ENCODE measurements around the gene MFSD8. TPM values are rescaled to one million over a fixed set of nuclear protein-coding genes. Genes with fewer than 3 reads are reported as not detected.
"Not testable (repeated sequence)": the region's sequence is repeated elsewhere in the genome, so short reads cannot be mapped to it uniquely, and the experiment has no call there.

Gene MFSD8
- total and polyA plus RNA-seq, 3 donors from 2014 or later, result 13.6 to 27.2 (median 24.3) TPM

GRCh38 chr4:127965803-127966175 is 816 bp upstream of the MFSD8 start:
- Histone ChIP-seq H3K9me3 (no peaks in the 10 kb centered on the region), H3K36me3 (ENCODE audit: low read depth, missing control alignments) (no peaks in the 10 kb centered on the region), H3K4me1 (no peaks in the 10 kb centered on the region), H3K27me3 (no peaks in the 10 kb centered on the region), H3K4me3 (peak overlapping the region; percentile 86 to 99), H3K27ac (peak overlapping the region; percentile 92 to 96)
- TF ChIP-seq POLR2A (IDR thresholded peaks at IDR 0.05) (no peak), CTCF (IDR thresholded peaks at IDR 0.05) (no peak)
- DNase-seq, result peak; percentile 75
- intact Hi-C loops (cut with DNase I; ENCODE audit: low total_unique reads), result no loop called here
- WGBS, 2 donors, result 1% methylated on average over 10 to 15 of the region's 15 CpGs

- 0% methylated on average over 3 to 36 of the region's 41 CpGs for WGBS, 2 donors
- peak overlapping the region; percentile 86 to 99 for H3K4me3 ChIP-seq
- H3K4me1 ChIP-seq; H3K36me3 ChIP-seq (ENCODE audit: low read depth, missing control alignments); intact Hi-C loops (cut with DNase I; ENCODE audit: low total_unique reads); DNase-seq; H3K9me3 ChIP-seq; H3K27me3 ChIP-seq: not testable (repeated sequence)
- H3K27ac ChIP-seq, result peak overlapping the region; percentile 92 to 96
These were observed 429 bp downstream of the MFSD8 start for GRCh38 chr4:127964426-127965061.

- intact Hi-C loops (cut with DNase I; ENCODE audit: low total_unique reads); H3K9me3 ChIP-seq; H3K4me1 ChIP-seq; H3K36me3 ChIP-seq (ENCODE audit: low read depth, missing control alignments); H3K27me3 ChIP-seq: not testable (repeated sequence)
- peak overlapping the region; percentile 92 to 96 for H3K27ac ChIP-seq
- DNase-seq, result peak; percentile 64
- peak overlapping the region; percentile 86 to 99 for H3K4me3 ChIP-seq
- WGBS, 2 donors, result 29 to 60% methylated on average over 14 to 29 of the region's 35 CpGs
These were observed 1.2 kb downstream of the MFSD8 start for GRCh38 chr4:127963633-127964398.

GRCh38 chr4:127959794-127960193 is 5.2 kb downstream of the MFSD8 start:
- Histone ChIP-seq H3K4me1 (peaks cover 3% of the 10 kb centered on the region), H3K4me3 (no peak overlapping the region), H3K27ac (no peak overlapping the region), H3K9me3 (no peaks in the 10 kb centered on the region), H3K36me3 (ENCODE audit: low read depth, missing control alignments) (no peaks in the 10 kb centered on the region), H3K27me3 (no peaks in the 10 kb centered on the region)
- WGBS, 2 donors, result 63 to 74% methylated on average over 1 of the region's 1 CpG
- DNase-seq, result no peak
- no peak for TF ChIP-seq POLR2A (IDR thresholded peaks at IDR 0.05)
- TF ChIP-seq CTCF (IDR thresholded peaks at IDR 0.05), result no peak
- intact Hi-C loops (cut with DNase I; ENCODE audit: low total_unique reads), result no loop called here

- no peak for TF ChIP-seq POLR2A (IDR thresholded peaks at IDR 0.05)
- no peak for TF ChIP-seq CTCF (IDR thresholded peaks at IDR 0.05)
- Histone ChIP-seq H3K4me1 (peaks cover 3% of the 10 kb centered on the region), H3K27me3 (no peaks in the 10 kb centered on the region), H3K4me3 (no peak overlapping the region), H3K9me3 (no peaks in the 10 kb centered on the region), H3K27ac (no peak overlapping the region), H3K36me3 (ENCODE audit: low read depth, missing control alignments) (no peaks in the 10 kb centered on the region)
- whole genome bisulfite sequencing, 2 donors, result 86 to 96% methylated on average over 2 of the region's 2 CpGs
- DNase-seq, result no peak
- intact Hi-C loops (cut with DNase I; ENCODE audit: low total_unique reads), result no loop called here
These were observed 7.9 kb downstream of the MFSD8 start for GRCh38 chr4:127957105-127957504.

Measured in testis (tissue), 3 donors.